ENCODE results near the gene STK24.

DNA sequence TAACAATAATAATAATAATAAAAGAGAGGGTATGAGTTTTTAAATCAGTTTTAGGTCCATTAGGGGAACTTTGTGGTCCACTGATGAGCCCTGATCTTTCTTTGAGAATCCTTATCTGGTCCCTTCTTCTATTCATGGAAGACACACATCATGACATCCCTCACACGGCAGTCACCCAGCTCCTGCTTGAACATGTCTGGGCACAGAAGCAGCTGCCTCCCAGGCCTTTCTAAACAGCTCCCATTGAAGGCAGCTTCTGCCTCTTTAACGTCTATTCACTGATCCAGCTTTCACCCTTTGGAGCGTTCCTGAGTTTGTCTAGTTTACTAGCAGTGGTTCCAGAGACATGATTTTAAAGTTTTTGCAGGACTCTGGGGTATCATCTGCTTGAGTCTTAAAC lies 42.6 kb upstream of the STK24 start:
- TF ChIP-seq, protein P1, sequence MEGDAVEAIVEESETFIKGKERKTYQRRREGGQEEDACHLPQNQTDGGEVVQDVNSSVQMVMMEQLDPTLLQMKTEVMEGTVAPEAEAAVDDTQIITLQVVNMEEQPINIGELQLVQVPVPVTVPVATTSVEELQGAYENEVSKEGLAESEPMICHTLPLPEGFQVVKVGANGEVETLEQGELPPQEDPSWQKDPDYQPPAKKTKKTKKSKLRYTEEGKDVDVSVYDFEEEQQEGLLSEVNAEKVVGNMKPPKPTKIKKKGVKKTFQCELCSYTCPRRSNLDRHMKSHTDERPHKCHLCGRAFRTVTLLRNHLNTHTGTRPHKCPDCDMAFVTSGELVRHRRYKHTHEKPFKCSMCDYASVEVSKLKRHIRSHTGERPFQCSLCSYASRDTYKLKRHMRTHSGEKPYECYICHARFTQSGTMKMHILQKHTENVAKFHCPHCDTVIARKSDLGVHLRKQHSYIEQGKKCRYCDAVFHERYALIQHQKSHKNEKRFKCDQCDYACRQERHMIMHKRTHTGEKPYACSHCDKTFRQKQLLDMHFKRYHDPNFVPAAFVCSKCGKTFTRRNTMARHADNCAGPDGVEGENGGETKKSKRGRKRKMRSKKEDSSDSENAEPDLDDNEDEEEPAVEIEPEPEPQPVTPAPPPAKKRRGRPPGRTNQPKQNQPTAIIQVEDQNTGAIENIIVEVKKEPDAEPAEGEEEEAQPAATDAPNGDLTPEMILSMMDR (IDR thresholded peaks at IDR 0.05) = no peak
- TF ChIP-seq POLR2A (IDR thresholded peaks at IDR 0.05) = no peak
